HepG2 (cell line): ENCODE results near the gene SBNO1. TPM values are rescaled to one million over a fixed set of nuclear protein-coding genes. Genes with fewer than 3 reads are reported as not detected.

Experiments
- ATAC-seq: fragments of 200-7000 bp; cut with Tn5 transposase; 3 replicates; pipeline ENCODE4 v1.9.1; 2020; ENCODE audit warnings: mild to moderate bottlenecking, moderate library complexity
- BruUV-seq: library from RNA; stranded (reverse); fragments of 400-500 nt; replicated peaks from 2 replicates; lab custom pipeline; 2021; lab: Mats Ljungman, UMichigan
- CTCF ChIA-PET: fragments of 300-600 bp; formaldehyde crosslinking; extraction: SDS; loops from one replicate; lab custom pipeline; 2021; ENCODE audit warnings: low total read pairs, inconsistent platforms, low intra/inter-chr PET ratio; lab: Yijun Ruan, JAX
- POLR2A ChIA-PET: fragments of 350-600 bp; sonication (Branson Sonifier 250); formaldehyde crosslinking; loops from one replicate; lab custom pipeline; 2020; ENCODE audit warnings: antibody characterized with exemption, inconsistent platforms; lab: Yijun Ruan, JAX
- DNase-seq: peaks from one replicate; pipeline ENCODE4 v3.0.0-alpha.2; 2015; ENCODE audit warnings: low spot score
- FAIRE-seq: peaks from 3 replicates; lab custom pipeline; 2011; peaks lifted over from hg19 to GRCh38; lab: Jason Lieb, UNC
- H2AFZ ChIP-seq: one replicate; pipeline ENCODE4 v1.6.1; 2011; ENCODE audit warnings: low read length, inconsistent platforms
- H3K27ac ChIP-seq: fragments of 300-600 bp; 3 replicates; pipeline ENCODE4 v1.8.0; 2011; ENCODE audit warnings: mixed run types, mild to moderate bottlenecking, mixed read lengths, low read length, inconsistent platforms; ENCODE audit not compliant: insufficient read depth; ENCODE audit errors: extremely low read length
- H3K27me3 ChIP-seq, 2 experiments: fragments of 200-600 bp in 1 of 2; 2 replicates in 1 of 2; 3 replicates in 1 of 2; pipeline versions ENCODE4 v1.6.0 to v1.8.0; 2011; ENCODE audit warnings: low read length in 2 of 2, mild to moderate bottlenecking in 2 of 2, moderate library complexity in 2 of 2, inconsistent platforms in 1 of 2; ENCODE audit not compliant: insufficient read depth in 2 of 2, control insufficient read depth in 1 of 2
- H3K36me3 ChIP-seq, 2 experiments: fragments of 200-600 bp in 1 of 2; replicated peaks in 1 of 2; 2 replicates in 1 of 2; 3 replicates in 1 of 2; pipeline versions ENCODE4 v1.5.1 to v1.8.0; 2011; ENCODE audit warnings: low read length in 2 of 2, inconsistent platforms in 1 of 2; ENCODE audit not compliant: insufficient read depth in 2 of 2, control insufficient read depth in 1 of 2
- H3K4me1 ChIP-seq: 2 replicates; pipeline ENCODE4 v1.5.1; 2012; ENCODE audit warnings: low read length, inconsistent platforms; ENCODE audit not compliant: insufficient read depth
- H3K4me2 ChIP-seq: 2 replicates; pipeline ENCODE4 v1.6.0; 2011; ENCODE audit warnings: low read depth, low read length, inconsistent platforms
- H3K4me3 ChIP-seq, 3 experiments: fragments of 200-600 bp in 1 of 3; sonication (generic), shearing (Covaris generic) in 1 of 3; replicated peaks in 1 of 3; 2 replicates each; pipeline ENCODE4 v1.5.1; 2011 to 2016; ENCODE audit warnings: low read length in 3 of 3, inconsistent platforms in 2 of 3, low read depth in 2 of 3, mild to moderate bottlenecking in 2 of 3, control low read depth in 1 of 3, mixed read lengths in 1 of 3; ENCODE audit not compliant: insufficient read depth in 1 of 3
- H3K79me2 ChIP-seq: one replicate; pipeline ENCODE4 v1.6.1; 2011; ENCODE audit warnings: low read length, inconsistent platforms; ENCODE audit not compliant: insufficient read depth
- H3K9ac ChIP-seq: 2 replicates; pipeline ENCODE4 v1.6.0; 2011; ENCODE audit warnings: mild to moderate bottlenecking, low read depth, low read length, inconsistent platforms; ENCODE audit not compliant: insufficient read depth
- H3K9me3 ChIP-seq: 2 replicates; pipeline ENCODE4 v1.5.1; 2012; ENCODE audit warnings: mild to moderate bottlenecking, low read length
- H4K20me1 ChIP-seq: 2 replicates; pipeline ENCODE4 v1.6.0; 2011; ENCODE audit warnings: inconsistent platforms, mild to moderate bottlenecking, low read length, moderate library complexity; ENCODE audit not compliant: insufficient read depth
- AGO2 ChIP-seq: fragments of 200-400 bp; formaldehyde crosslinking; optimal IDR thresholded peaks from 2 replicates; pipeline ENCODE3; 2017; ENCODE audit warnings: mild to moderate bottlenecking, low read depth, low read length, moderate library complexity
- ZNF546 ChIP-seq: sonication (generic); formaldehyde crosslinking; conservative IDR thresholded peaks from 2 replicates; pipeline ENCODE4 v1.8.1; 2023; ENCODE audit warnings: mild to moderate bottlenecking, missing genetic modification reagents
- ZNF788 ChIP-seq: sonication (generic); formaldehyde crosslinking; IDR thresholded peaks from 2 replicates; pipeline ENCODE4 v1.5.0; 2020; ENCODE audit warnings: mild to moderate bottlenecking, missing genetic modification reagents, borderline replicate concordance
- WGBS: methylation state at CpG from one replicate; pipeline ENCODE4 v1.1.6; 2017; ENCODE audit warnings: low lambda C conversion rate; 5-methylcytosine and 5-hydroxymethylcytosine counted together
- in situ Hi-C: cut with HindIII; loops from 2 replicates; pipeline ENCODE4 v1.10.0; 2017; ENCODE audit warnings: low pct_unique_long_range_greater_than_20kb; ENCODE audit not compliant: extremely low pct_ligation_motif_present
- intact Hi-C: fragments of 100-400 bp; cut with micrococcal nuclease; formaldehyde crosslinking; loops from one replicate; pipeline ENCODE4 v1.10.0; 2022; ENCODE audit not compliant: unreplicated experiment
- polyA plus RNA-seq, 8 experiments: library from polyadenylated mRNA; depleted of rRNA in 3 of 8; stranded (reverse) in 7 of 8; unstranded in 1 of 8; fragments of >200 nt; fragmentation: Illumina TruSeq in 4 of 8; extraction: Trizol in 4 of 8; gene quantifications; 2 replicates each; pipeline versions ENCODE4 v1.2.1 to v1.2.3, GENCODE V29; 2011 to 2016; ENCODE audit warnings: low read depth in 4 of 8, missing spikeins in 1 of 8, mixed read lengths in 1 of 8; ENCODE audit not compliant: insufficient read depth in 1 of 8
- total RNA-seq, 5 experiments: library from RNA; depleted of rRNA; stranded (reverse); fragments of >200 nt; fragmentation: Illumina TruSeq; extraction: Trizol; gene quantifications; 2 replicates each; pipeline ENCODE4 v1.2.3, GENCODE V29; 2016; ENCODE audit warnings: low read depth in 1 of 5

Gene SBNO1
- total and polyA plus RNA-seq, 2 of the 13 experiments (the other 11 are each of a cell fraction or from before 2014, with no cell fraction given) = 10.9 to 40.2 TPM

- WGBS = 100% methylated on average over 4 of the region's 11 CpGs
- H3K36me3 ChIP-seq = peaks cover 5 to 29% of the 10 kb centered on the region in 2 experiments; a peak in 4 of 5 replicates
- no peak overlapping the region for H3K27ac ChIP-seq
- H3K4me3 ChIP-seq = no peak overlapping the region
- CTCF ChIA-PET = no interaction called here
- no peak overlapping the region for H3K4me2 ChIP-seq
- no peaks in the 10 kb centered on the region for H3K9me3 ChIP-seq
- FAIRE-seq (no peak), ATAC-seq (no peak), DNase-seq (no peak)
- in situ Hi-C loops = no loop called here
- H2AFZ ChIP-seq = no peak overlapping the region
- POLR2A ChIA-PET = no interaction called here
- no peaks in the 10 kb centered on the region for H3K27me3 ChIP-seq
- H3K79me2 ChIP-seq = no peaks in the 10 kb centered on the region
- BruUV-seq = no TSS peak
- H4K20me1 ChIP-seq = no peaks in the 10 kb centered on the region
- no peak overlapping the region for H3K9ac ChIP-seq
- intact Hi-C loops = no loop called here
- TF ChIP-seq ZNF788 (CRISPR knock-in tag) (no peak), AGO2 (peak; percentile 42)
- peaks cover 32% of the 10 kb centered on the region for H3K4me1 ChIP-seq
Observed at GRCh38 chr12:123289911-123290310, 74.7 kb downstream of the SBNO1 start.

GRCh38 chr12:123288751-123289346, 75.8 kb downstream of the SBNO1 start:
- peaks cover 5 to 26% of the 10 kb centered on the region in 2 experiments; a peak in 4 of 5 replicates for H3K36me3 ChIP-seq
- ATAC-seq (no peak), FAIRE-seq (no peak), DNase-seq (no peak)
- TF ChIP-seq AGO2 (peak; percentile 42), ZNF546 (CRISPR knock-in tag) (no peak)
- H2AFZ ChIP-seq = no peak overlapping the region
- no peak overlapping the region for H3K4me2 ChIP-seq
- 97% methylated on average over 20 of the region's 20 CpGs for WGBS
- H3K79me2 ChIP-seq = no peaks in the 10 kb centered on the region
- H3K9me3 ChIP-seq = no peaks in the 10 kb centered on the region
- no peak overlapping the region for H3K27ac ChIP-seq
- in situ Hi-C loops = no loop called here
- no peak overlapping the region for H3K4me3 ChIP-seq
- BruUV-seq = no TSS peak
- no peaks in the 10 kb centered on the region for H3K27me3 ChIP-seq
- POLR2A ChIA-PET = interaction anchor here (1.5 kb wide), 1 partner anchor 56 kb away, joined by 3 read pairs; the partner anchor contains the start of genes MPHOSPH9 and MTRFR
- CTCF ChIA-PET = no interaction called here
- H4K20me1 ChIP-seq = no peaks in the 10 kb centered on the region
- peaks cover 32% of the 10 kb centered on the region for H3K4me1 ChIP-seq
- H3K9ac ChIP-seq = no peak overlapping the region
- intact Hi-C loops = no loop called here
